ENCODE results near the gene MGAT4A. TPM values are rescaled to one million over a fixed set of nuclear protein-coding genes. Genes with fewer than 3 reads are reported as not detected.

The MGAT4A gene
- total and polyA plus RNA-seq, 10 of the 15 experiments (the other 5 are each of a cell fraction or from before 2014, with no cell fraction given), result 4.3 to 23.4 (median 13.6) TPM

DNA sequence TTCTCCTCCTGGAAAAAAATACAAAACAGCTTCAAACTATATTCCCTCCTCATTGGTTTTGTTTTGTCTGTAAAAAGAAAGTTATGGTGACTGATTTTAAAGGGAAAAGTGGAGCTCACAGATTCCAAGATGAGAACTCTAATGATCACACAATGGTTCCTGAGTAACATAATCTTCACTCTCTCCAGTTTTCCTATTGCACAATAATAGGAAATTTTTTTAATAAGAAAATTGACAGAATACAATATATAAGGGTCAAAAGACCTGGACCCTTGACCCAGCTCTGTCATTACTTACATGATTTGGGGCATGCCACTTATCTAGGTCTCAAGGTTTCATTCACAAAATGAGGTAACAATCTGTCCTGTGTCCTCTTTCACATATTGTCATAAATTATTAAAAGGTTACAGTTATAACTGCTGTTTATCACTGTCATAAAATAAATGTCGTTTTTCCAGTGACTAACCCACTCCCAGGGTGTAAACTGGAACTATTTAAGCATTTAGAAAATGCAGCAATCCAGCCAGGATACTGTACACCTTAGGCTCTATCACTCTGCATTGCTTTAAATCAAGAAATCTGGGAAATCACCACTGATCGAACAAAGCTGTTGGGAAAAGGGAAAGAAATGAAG, 4.1 kb downstream of the MGAT4A start:
- no peak for TF ChIP-seq RAD51 (IDR thresholded peaks at IDR 0.05)

GRCh38 chr2:98726205-98726604, 4.7 kb downstream of the MGAT4A start:
- H3K79me2 ChIP-seq (ENCODE audit: control insufficient read depth, insufficient read depth, low read length), result no peaks in the 10 kb centered on the region; the same call in 1 of the 2 replicates
- no peak for TF ChIP-seq IRF3 (IDR thresholded peaks at IDR 0.05)
- TF ChIP-seq, protein P1, sequence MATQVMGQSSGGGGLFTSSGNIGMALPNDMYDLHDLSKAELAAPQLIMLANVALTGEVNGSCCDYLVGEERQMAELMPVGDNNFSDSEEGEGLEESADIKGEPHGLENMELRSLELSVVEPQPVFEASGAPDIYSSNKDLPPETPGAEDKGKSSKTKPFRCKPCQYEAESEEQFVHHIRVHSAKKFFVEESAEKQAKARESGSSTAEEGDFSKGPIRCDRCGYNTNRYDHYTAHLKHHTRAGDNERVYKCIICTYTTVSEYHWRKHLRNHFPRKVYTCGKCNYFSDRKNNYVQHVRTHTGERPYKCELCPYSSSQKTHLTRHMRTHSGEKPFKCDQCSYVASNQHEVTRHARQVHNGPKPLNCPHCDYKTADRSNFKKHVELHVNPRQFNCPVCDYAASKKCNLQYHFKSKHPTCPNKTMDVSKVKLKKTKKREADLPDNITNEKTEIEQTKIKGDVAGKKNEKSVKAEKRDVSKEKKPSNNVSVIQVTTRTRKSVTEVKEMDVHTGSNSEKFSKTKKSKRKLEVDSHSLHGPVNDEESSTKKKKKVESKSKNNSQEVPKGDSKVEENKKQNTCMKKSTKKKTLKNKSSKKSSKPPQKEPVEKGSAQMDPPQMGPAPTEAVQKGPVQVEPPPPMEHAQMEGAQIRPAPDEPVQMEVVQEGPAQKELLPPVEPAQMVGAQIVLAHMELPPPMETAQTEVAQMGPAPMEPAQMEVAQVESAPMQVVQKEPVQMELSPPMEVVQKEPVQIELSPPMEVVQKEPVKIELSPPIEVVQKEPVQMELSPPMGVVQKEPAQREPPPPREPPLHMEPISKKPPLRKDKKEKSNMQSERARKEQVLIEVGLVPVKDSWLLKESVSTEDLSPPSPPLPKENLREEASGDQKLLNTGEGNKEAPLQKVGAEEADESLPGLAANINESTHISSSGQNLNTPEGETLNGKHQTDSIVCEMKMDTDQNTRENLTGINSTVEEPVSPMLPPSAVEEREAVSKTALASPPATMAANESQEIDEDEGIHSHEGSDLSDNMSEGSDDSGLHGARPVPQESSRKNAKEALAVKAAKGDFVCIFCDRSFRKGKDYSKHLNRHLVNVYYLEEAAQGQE (IDR thresholded peaks at IDR 0.05; ENCODE audit: low read depth, low read length), result no peak
- TF ChIP-seq SIX5 (IDR thresholded peaks at IDR 0.05; ENCODE audit: low read depth, low read length, severe bottlenecking), result no peak
- in situ Hi-C loops (cut with MboI), result no loop called here
- no peaks in the 10 kb centered on the region for H3K36me3 ChIP-seq (ENCODE audit: control insufficient read depth in 2 of 2, insufficient read depth in 2 of 2, low read length in 1 of 2)
- FAIRE-seq, result no peak
- ChIA-PET POLR2A (interaction anchor here (0.7 to 1.5 kb wide), 8 partner anchors 9 to 45 kb away, joined by 3 to 9 read pairs (median 3); no protein-coding TSS in a partner anchor), SMC1A (ENCODE audit: uncharacterized antibody, unreplicated experiment) (interaction anchor here (1.0 to 7.4 kb wide), 7 partner anchors 8 to 77 kb away, joined by 3 to 37 read pairs (median 9); no protein-coding TSS in a partner anchor), RAD21 (ENCODE audit: unreplicated experiment) (interaction anchor here (0.8 to 1.5 kb wide), 2 partner anchors 31 to 45 kb away, joined by 3 read pairs; no protein-coding TSS in a partner anchor), CTCF (interaction anchor here (0.9 to 2.4 kb wide), 4 partner anchors 9 to 31 kb away, joined by 3 to 10 read pairs (median 3); no protein-coding TSS in a partner anchor)
- no peaks in the 10 kb centered on the region for H3K4me1 ChIP-seq (ENCODE audit: control insufficient read depth, insufficient read depth, low read length)
- DNase-seq (ENCODE audit: low read depth, low spot score), result no peak
- no peak for ATAC-seq
- no TSS peak for BruUV-seq (replicated peaks)
- H3K27ac ChIP-seq (ENCODE audit: control insufficient read depth, insufficient read depth), result no peak overlapping the region
- no peaks in the 10 kb centered on the region; a peak in 1 of 4 replicates for H3K27me3 ChIP-seq (replicated peaks in 1 of 2; ENCODE audit: control insufficient read depth in 2 of 2, insufficient read depth in 2 of 2, low read length in 1 of 2)
- no peak overlapping the region for H3K4me2 ChIP-seq (ENCODE audit: control insufficient read depth, insufficient read depth)
- H3K9ac ChIP-seq (ENCODE audit: control insufficient read depth, insufficient read depth, low read length), result no peak overlapping the region
- H2AFZ ChIP-seq (ENCODE audit: control insufficient read depth, low read depth, low read length), result no peak overlapping the region
- H3K9me3 ChIP-seq (replicated peaks; ENCODE audit: control insufficient read depth, insufficient read depth, low read length), result no peaks in the 10 kb centered on the region; the same call in 2 of the 3 replicates
- intact Hi-C loops (cut with micrococcal nuclease; ENCODE audit: unreplicated experiment), result loop anchor here (5.0 kb wide), 1 partner anchor 79 kb away; no protein-coding TSS in a partner anchor
- H3K4me3 ChIP-seq, result no peak overlapping the region
- H4K20me1 ChIP-seq (ENCODE audit: control insufficient read depth, insufficient read depth), result no peaks in the 10 kb centered on the region
- WGBS (ENCODE audit: insufficient coverage, insufficient replicate concordance, low lambda C conversion rate, missing lambda C conversion rate), result 73% methylated on average over 8 of the region's 8 CpGs

More for the DNA sequence above, 4.1 kb downstream of the MGAT4A start:
- RAD21 ChIA-PET (ENCODE audit: unreplicated experiment), result interaction anchor here (0.8 to 1.5 kb wide), 4 partner anchors 31 to 106 kb away, joined by 3 read pairs; no protein-coding TSS in a partner anchor
- H3K27me3 ChIP-seq (replicated peaks in 1 of 2; ENCODE audit: control insufficient read depth in 2 of 2, insufficient read depth in 2 of 2, low read length in 1 of 2), result no peaks in the 10 kb centered on the region; a peak in 1 of 4 replicates
- H3K27ac ChIP-seq (ENCODE audit: control insufficient read depth, insufficient read depth), result no peak overlapping the region
- 0 out of 2 replicates have a peak overlapping the region, but pooled peaks have one; percentile 15 for H3K4me2 ChIP-seq (ENCODE audit: control insufficient read depth, insufficient read depth)
- no peak for FAIRE-seq
- SMC1A ChIA-PET (ENCODE audit: uncharacterized antibody, unreplicated experiment), result interaction anchor here (1.0 to 7.4 kb wide), 8 partner anchors 8 to 77 kb away, joined by 3 to 37 read pairs (median 7); no protein-coding TSS in a partner anchor
- CTCF ChIA-PET, result interaction anchor here (0.9 to 2.4 kb wide), 6 partner anchors 9 to 77 kb away, joined by 3 to 10 read pairs (median 3); no protein-coding TSS in a partner anchor
- H2AFZ ChIP-seq (ENCODE audit: control insufficient read depth, low read depth, low read length), result no peak overlapping the region
- no peak for ATAC-seq
- 24% methylated on average over 2 of the region's 2 CpGs for WGBS (ENCODE audit: insufficient coverage, insufficient replicate concordance, low lambda C conversion rate, missing lambda C conversion rate)
- POLR2A ChIA-PET, result interaction anchor here (0.7 to 1.5 kb wide), 7 partner anchors 8 to 45 kb away, joined by 3 to 9 read pairs (median 3); no protein-coding TSS in a partner anchor
- H4K20me1 ChIP-seq (ENCODE audit: control insufficient read depth, insufficient read depth), result no peaks in the 10 kb centered on the region
- no peaks in the 10 kb centered on the region; the same call in 1 of the 2 replicates for H3K79me2 ChIP-seq (ENCODE audit: control insufficient read depth, insufficient read depth, low read length)
- no peak for DNase-seq (ENCODE audit: low read depth, low spot score)
- H3K9me3 ChIP-seq (replicated peaks; ENCODE audit: control insufficient read depth, insufficient read depth, low read length), result no peaks in the 10 kb centered on the region
- H3K4me3 ChIP-seq, result no peak overlapping the region
- no peak overlapping the region for H3K9ac ChIP-seq (ENCODE audit: control insufficient read depth, insufficient read depth, low read length)
- BruUV-seq (replicated peaks), result no TSS peak
- intact Hi-C loops (cut with micrococcal nuclease; ENCODE audit: unreplicated experiment) (loop anchor here (5.0 kb wide), 1 partner anchor 80 kb away; no protein-coding TSS in a partner anchor), in situ Hi-C loops (cut with MboI) (no loop called here)
- H3K4me1 ChIP-seq (ENCODE audit: control insufficient read depth, insufficient read depth, low read length), result no peaks in the 10 kb centered on the region
- H3K36me3 ChIP-seq (ENCODE audit: control insufficient read depth in 2 of 2, insufficient read depth in 2 of 2, low read length in 1 of 2), result no peaks in the 10 kb centered on the region

Data from GM12878 (cell line).